HUES64 (cell line): ENCODE data around the gene CAPN9.

Source experiments
- H3K27ac ChIP-seq: 2 replicates; pipeline ENCODE4 v1.7.0; 2013; ENCODE audit warnings: low read depth, low read length, inconsistent platforms
- H3K27me3 ChIP-seq: 2 replicates; pipeline ENCODE4 v1.6.1; 2013; ENCODE audit warnings: mild to moderate bottlenecking, low read length; ENCODE audit not compliant: insufficient read depth
- H3K36me3 ChIP-seq: 2 replicates; pipeline ENCODE4 v1.6.1; 2013; ENCODE audit warnings: mild to moderate bottlenecking, low read length; ENCODE audit not compliant: insufficient read depth
- H3K4me1 ChIP-seq: 2 replicates; pipeline ENCODE4 v1.6.1; 2013; ENCODE audit warnings: mild to moderate bottlenecking, low read length, moderate library complexity; ENCODE audit not compliant: insufficient read depth
- H3K4me3 ChIP-seq: 2 replicates; pipeline ENCODE4 v1.5.1; 2013; ENCODE audit warnings: mild to moderate bottlenecking, low read length, moderate library complexity
- H3K9ac ChIP-seq: 2 replicates; pipeline ENCODE4 v1.6.1; 2013; ENCODE audit warnings: mild to moderate bottlenecking, low read depth, low read length
- H3K9me3 ChIP-seq: 2 replicates; pipeline ENCODE4 v1.6.1; 2013; ENCODE audit warnings: low read depth, low read length; ENCODE audit not compliant: insufficient read depth
- WGBS: fragments of 150-250, 120-280 bp; methylation state at CpG from one replicate; pipeline ENCODE4 v1.1.7; 2013; ENCODE audit warnings: missing lambda C conversion rate; 5-methylcytosine and 5-hydroxymethylcytosine counted together

CAPN9 gene

DNA sequence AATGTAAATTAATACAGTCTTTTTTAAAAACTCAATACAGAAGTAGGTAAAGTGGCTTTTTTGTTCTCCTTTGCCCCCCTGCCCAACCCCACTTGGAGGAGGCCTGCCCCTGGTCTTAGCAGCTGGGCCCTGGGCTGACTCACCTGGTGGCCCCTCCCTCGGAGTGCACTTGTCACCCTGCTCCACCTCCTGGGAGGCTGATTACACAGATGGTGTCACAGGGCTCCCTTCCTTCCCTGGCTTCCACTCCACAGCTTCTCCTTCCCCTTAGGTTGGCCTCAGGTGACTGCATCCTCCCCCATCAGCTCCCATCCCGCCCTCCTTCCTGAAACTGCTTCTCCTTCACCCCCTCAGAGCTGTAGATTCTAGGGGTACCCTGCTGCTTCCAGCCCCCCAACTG lies 11.7 kb upstream of the CAPN9 start:
- 70% methylated on average over 2 of the region's 2 CpGs for WGBS
- Histone ChIP-seq H3K36me3 (no peaks in the 10 kb centered on the region), H3K4me1 (no peaks in the 10 kb centered on the region), H3K27ac (no peak overlapping the region), H3K9ac (no peak overlapping the region), H3K9me3 (peaks cover 7% of the 10 kb centered on the region; the same call in 1 of the 2 replicates), H3K4me3 (no peak overlapping the region), H3K27me3 (no peaks in the 10 kb centered on the region)

- Histone ChIP-seq H3K4me1 (no peaks in the 10 kb centered on the region), H3K36me3 (no peaks in the 10 kb centered on the region), H3K27me3 (no peaks in the 10 kb centered on the region), H3K27ac (no peak overlapping the region), H3K9ac (no peak overlapping the region), H3K4me3 (no peak overlapping the region), H3K9me3 (peaks cover 7% of the 10 kb centered on the region; the same call in 1 of the 2 replicates)
- WGBS: 93% methylated on average over 2 of the region's 3 CpGs
These were observed 9.4 kb upstream of the CAPN9 start for GRCh38 chr1:230737622-230738262.

GRCh38 chr1:230739564-230740290 lies 7.5 kb upstream of the CAPN9 start:
- Histone ChIP-seq H3K4me3 (no peak overlapping the region), H3K4me1 (peaks cover 6% of the 10 kb centered on the region; the same call in 1 of the 2 replicates), H3K9ac (no peak overlapping the region), H3K9me3 (peaks cover 7% of the 10 kb centered on the region; the same call in 1 of the 2 replicates), H3K27ac (no peak overlapping the region), H3K36me3 (no peaks in the 10 kb centered on the region), H3K27me3 (no peaks in the 10 kb centered on the region)
- 93% methylated on average over 12 of the region's 12 CpGs for WGBS

DNA sequence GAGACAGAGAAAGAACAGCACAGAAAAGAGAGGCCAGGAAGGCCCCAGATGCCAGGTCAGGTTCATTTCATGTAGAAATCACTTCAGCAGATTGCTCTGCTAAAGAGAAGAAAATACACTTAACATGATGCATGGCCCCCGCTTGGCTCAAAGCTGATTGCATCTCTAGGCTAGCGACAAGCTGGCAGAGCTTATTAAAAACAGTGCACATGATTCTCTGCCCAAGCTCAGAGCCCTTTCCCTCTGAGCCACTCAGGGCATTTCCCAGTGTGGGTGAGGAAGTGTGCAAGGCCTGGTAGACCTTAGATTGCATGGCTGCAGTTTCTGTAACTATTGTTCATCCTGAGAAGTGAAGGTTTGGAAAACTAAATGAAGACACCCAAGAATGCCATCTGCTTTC lies 3.3 kb upstream of the CAPN9 start:
- 92% methylated on average over 2 of the region's 2 CpGs for WGBS
- Histone ChIP-seq H3K4me3 (no peak overlapping the region), H3K27ac (no peak overlapping the region), H3K36me3 (no peaks in the 10 kb centered on the region), H3K27me3 (no peaks in the 10 kb centered on the region), H3K4me1 (peaks cover 7% of the 10 kb centered on the region), H3K9ac (no peak overlapping the region), H3K9me3 (no peaks in the 10 kb centered on the region)

DNA sequence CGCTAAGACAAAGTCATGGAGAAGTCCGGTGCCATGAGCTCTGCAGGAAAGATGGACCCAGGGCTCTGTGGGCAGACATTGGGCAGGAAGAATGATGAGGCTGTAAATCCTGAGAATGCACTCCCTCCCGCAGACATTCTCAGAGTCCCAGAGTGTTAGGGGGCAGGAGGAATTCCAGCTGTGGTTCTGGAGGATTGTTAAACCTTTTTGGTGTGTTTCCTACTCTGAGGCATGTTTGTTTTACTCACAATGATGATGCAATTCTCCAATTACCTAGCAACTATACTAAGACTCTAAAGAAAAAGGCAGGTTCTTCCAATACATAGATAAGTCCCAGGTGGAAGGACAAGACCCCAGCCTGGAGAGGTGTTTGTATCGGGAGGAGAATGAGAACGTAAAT lies 2.8 kb upstream of the CAPN9 start:
- H3K9ac ChIP-seq: no peak overlapping the region
- H3K36me3 ChIP-seq: no peaks in the 10 kb centered on the region
- H3K4me1 ChIP-seq: peaks cover 12% of the 10 kb centered on the region
- 83% methylated on average over 5 of the region's 5 CpGs for WGBS
- no peak overlapping the region for H3K27ac ChIP-seq
- no peaks in the 10 kb centered on the region for H3K27me3 ChIP-seq
- H3K9me3 ChIP-seq: no peaks in the 10 kb centered on the region
- H3K4me3 ChIP-seq: no peak overlapping the region

- H3K36me3 ChIP-seq: no peaks in the 10 kb centered on the region
- H3K27me3 ChIP-seq: no peaks in the 10 kb centered on the region
- peaks cover 18% of the 10 kb centered on the region for H3K4me1 ChIP-seq
- WGBS: 72% methylated on average over 3 of the region's 3 CpGs
- no peak overlapping the region for H3K4me3 ChIP-seq
- no peak overlapping the region for H3K9ac ChIP-seq
- H3K9me3 ChIP-seq: no peaks in the 10 kb centered on the region
- no peak overlapping the region for H3K27ac ChIP-seq
These were observed 2.1 kb upstream of the CAPN9 start for GRCh38 chr1:230745071-230745470.

- Histone ChIP-seq H3K4me1 (peaks cover 33% of the 10 kb centered on the region), H3K27me3 (no peaks in the 10 kb centered on the region), H3K27ac (no peak overlapping the region), H3K9ac (no peak overlapping the region), H3K4me3 (no peak overlapping the region), H3K36me3 (no peaks in the 10 kb centered on the region), H3K9me3 (no peaks in the 10 kb centered on the region)
- WGBS: 96% methylated on average over 3 of the region's 4 CpGs
These were observed 571 bp upstream of the CAPN9 start for GRCh38 chr1:230746617-230747016.

DNA sequence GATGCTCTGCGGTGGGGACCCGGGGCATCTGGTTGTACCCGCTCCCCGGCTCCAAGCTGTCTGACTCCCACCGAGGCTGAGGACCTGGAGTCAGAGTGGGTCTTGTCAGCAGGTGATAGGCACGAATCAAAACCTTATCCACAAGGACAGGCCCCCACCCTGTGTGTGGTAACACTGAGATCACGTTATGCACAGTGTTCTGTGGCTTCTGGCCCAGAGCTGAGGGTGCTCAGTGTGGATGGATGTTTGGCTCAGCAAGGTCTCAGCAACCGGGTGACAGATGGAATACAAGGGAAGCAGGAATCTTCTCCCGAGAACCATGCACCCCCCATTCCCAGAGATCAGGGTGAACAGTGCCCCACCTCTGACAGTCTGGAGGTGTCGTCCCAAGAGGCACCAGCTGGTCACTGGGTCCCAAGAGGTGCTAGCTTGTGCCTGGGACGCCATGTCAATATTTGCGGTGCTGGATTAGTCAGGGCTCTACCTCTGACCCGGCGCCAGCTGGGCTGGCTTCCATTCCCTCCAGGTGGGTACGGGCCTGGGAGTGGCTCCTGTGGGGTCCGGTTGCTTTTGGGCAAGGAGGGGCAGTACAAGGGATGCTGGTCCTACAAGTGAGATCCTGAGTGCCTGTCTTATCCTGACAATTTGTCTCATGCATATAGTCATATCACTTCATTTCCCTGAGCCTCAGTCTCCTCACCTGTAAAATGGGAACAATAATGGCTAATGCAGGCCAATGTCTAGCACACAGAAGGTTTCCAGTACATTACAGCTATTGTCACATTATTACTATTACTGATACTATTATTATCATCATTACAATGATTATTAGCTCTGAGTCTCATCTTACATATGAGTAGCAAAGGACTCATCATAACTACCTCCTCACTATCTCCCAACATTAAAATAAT lies 957 bp downstream of the CAPN9 start:
- Histone ChIP-seq H3K27me3 (no peaks in the 10 kb centered on the region), H3K9me3 (no peaks in the 10 kb centered on the region), H3K4me3 (no peak overlapping the region), H3K36me3 (no peaks in the 10 kb centered on the region), H3K4me1 (peaks cover 47% of the 10 kb centered on the region), H3K9ac (no peak overlapping the region), H3K27ac (no peak overlapping the region)
- WGBS: 84% methylated on average over 16 of the region's 16 CpGs

GRCh38 chr1:230749150-230749549 lies 2.0 kb downstream of the CAPN9 start:
- Histone ChIP-seq H3K4me3 (no peak overlapping the region), H3K36me3 (no peaks in the 10 kb centered on the region), H3K4me1 (peaks cover 52% of the 10 kb centered on the region), H3K27ac (no peak overlapping the region), H3K27me3 (no peaks in the 10 kb centered on the region), H3K9ac (no peak overlapping the region), H3K9me3 (no peaks in the 10 kb centered on the region)
- 88% methylated on average over 12 of the region's 12 CpGs for whole genome bisulfite sequencing

DNA sequence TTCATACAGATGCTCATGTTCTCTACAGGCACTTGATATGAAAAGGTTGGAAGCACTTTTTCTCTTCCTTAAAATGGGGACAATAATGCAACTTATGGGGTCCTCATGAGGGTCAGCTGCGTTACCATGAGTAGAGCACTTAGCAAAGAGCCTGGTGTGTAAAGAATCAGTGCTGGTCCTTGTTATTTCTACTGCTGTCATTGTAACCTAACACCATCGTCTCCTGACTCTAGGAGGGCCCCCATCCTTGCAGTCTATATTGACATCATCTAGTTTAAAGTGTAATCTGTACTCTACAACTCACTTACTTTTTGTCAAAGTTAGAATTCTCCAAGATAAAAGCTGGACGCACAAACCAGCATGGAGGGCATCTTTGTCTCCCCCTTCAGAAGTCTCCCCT lies 2.4 kb downstream of the CAPN9 start:
- H3K4me1 ChIP-seq: peaks cover 49% of the 10 kb centered on the region
- no peaks in the 10 kb centered on the region for H3K27me3 ChIP-seq
- H3K9me3 ChIP-seq: no peaks in the 10 kb centered on the region
- H3K4me3 ChIP-seq: no peak overlapping the region
- WGBS: 89% methylated on average over 3 of the region's 3 CpGs
- no peak overlapping the region for H3K9ac ChIP-seq
- H3K36me3 ChIP-seq: no peaks in the 10 kb centered on the region
- no peak overlapping the region for H3K27ac ChIP-seq

DNA sequence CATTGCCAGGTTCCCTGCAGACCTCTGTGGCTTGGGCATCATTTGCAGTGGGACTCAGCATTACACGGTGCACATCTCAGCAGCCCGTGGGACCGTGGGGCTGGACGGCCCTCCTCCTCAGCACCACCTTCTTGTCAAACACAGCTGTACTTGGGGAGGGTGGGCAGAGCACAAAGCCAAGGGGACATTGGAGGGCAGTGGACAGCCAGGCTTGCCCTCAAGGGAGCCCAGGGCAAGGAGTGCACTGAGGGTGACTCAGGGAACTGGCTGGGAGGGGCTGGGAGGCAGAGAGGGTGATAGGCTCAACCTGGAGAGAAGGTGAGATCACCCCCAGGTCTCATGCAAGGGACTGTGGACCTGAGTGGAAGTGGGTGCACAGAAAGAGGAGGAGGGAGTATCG lies 3.4 kb downstream of the CAPN9 start:
- H3K27me3 ChIP-seq: no peaks in the 10 kb centered on the region
- no peak overlapping the region for H3K4me3 ChIP-seq
- WGBS: 95% methylated on average over 5 of the region's 5 CpGs
- peaks cover 47% of the 10 kb centered on the region for H3K4me1 ChIP-seq
- no peak overlapping the region for H3K27ac ChIP-seq
- no peaks in the 10 kb centered on the region for H3K9me3 ChIP-seq
- no peak overlapping the region for H3K9ac ChIP-seq
- H3K36me3 ChIP-seq: no peaks in the 10 kb centered on the region
